OCI-LY7 (cell line): ENCODE results near the gene DNAJC18. TPM values are rescaled to one million over a fixed set of nuclear protein-coding genes. Genes with fewer than 3 reads are reported as not detected.

Source experiments
- BruUV-seq: library from RNA; stranded (reverse); fragments of 400-500 nt; replicated peaks from 2 replicates; lab custom pipeline; 2021; lab: Mats Ljungman, UMichigan
- CTCF ChIA-PET: fragments of 300-600 bp; sonication (Branson Sonifier 250); formaldehyde crosslinking; loops from one replicate; lab custom pipeline; 2022; ENCODE audit warnings: antibody characterized with exemption; ENCODE audit not compliant: unreplicated experiment; lab: Charles Lee
- POLR2A ChIA-PET: fragments of 300-600 bp; sonication (Branson Sonifier 250); formaldehyde crosslinking; loops from one replicate; lab custom pipeline; 2022; ENCODE audit warnings: antibody characterized with exemption; lab: Charles Lee
- DNase-seq: peaks from one replicate; pipeline ENCODE4 v3.0.0-alpha.2; 2015; ENCODE audit warnings: low spot score
- H2AFZ ChIP-seq: fragments of 200-600 bp; sonication (generic), shearing (Covaris generic); 2 replicates; pipeline ENCODE4 v1.6.1; 2014; ENCODE audit warnings: mild to moderate bottlenecking, antibody characterized with exemption, low read length, moderate library complexity
- H3K27ac ChIP-seq: fragments of 200-600 bp; sonication (generic); 2 replicates; pipeline ENCODE4 v1.5.1; 2014; ENCODE audit warnings: mixed run types, low read depth, mild to moderate bottlenecking, moderate library complexity, low read length, inconsistent platforms; ENCODE audit not compliant: poor library complexity, severe bottlenecking
- H3K36me3 ChIP-seq: fragments of 200-600 bp; sonication (generic); 2 replicates; pipeline ENCODE4 v1.6.1; 2014; ENCODE audit warnings: mild to moderate bottlenecking, antibody characterized with exemption, low read length, moderate library complexity, mixed read lengths; ENCODE audit not compliant: insufficient read depth
- H3K4me1 ChIP-seq: fragments of 200-600 bp; sonication (generic); 2 replicates; pipeline ENCODE4 v1.5.1; 2014; ENCODE audit warnings: mild to moderate bottlenecking, low read length; ENCODE audit not compliant: insufficient read depth, poor library complexity, severe bottlenecking
- H3K4me2 ChIP-seq: fragments of 200-600 bp; sonication (generic); 2 replicates; pipeline ENCODE4 v1.6.1; 2014; ENCODE audit warnings: mild to moderate bottlenecking, low read length
- H3K4me3 ChIP-seq: fragments of 200-600 bp; sonication (generic); 2 replicates; pipeline ENCODE4 v1.5.1; 2014; ENCODE audit warnings: mild to moderate bottlenecking, low read depth, low read length; ENCODE audit not compliant: poor library complexity, severe bottlenecking
- H3K79me2 ChIP-seq: fragments of 200-600 bp; sonication (generic); 2 replicates; pipeline ENCODE4 v1.6.1; 2016; ENCODE audit warnings: low read depth, mild to moderate bottlenecking, low read length, moderate library complexity, mixed read lengths; ENCODE audit not compliant: insufficient read depth
- H3K9me2 ChIP-seq: fragments of 200-600 bp; sonication (generic); 2 replicates; pipeline ENCODE4 v1.6.1; 2016; ENCODE audit warnings: mild to moderate bottlenecking, low read length, mixed read lengths; ENCODE audit not compliant: insufficient read depth
- H3K9me3 ChIP-seq: fragments of 200-600 bp; sonication (generic); 2 replicates; pipeline ENCODE4 v1.6.1; 2014; ENCODE audit warnings: mild to moderate bottlenecking, mixed run types, low read length, mixed read lengths
- H4K20me1 ChIP-seq: fragments of 200-600 bp; sonication (generic); 2 replicates; pipeline ENCODE4 v1.6.1; 2014; ENCODE audit warnings: mild to moderate bottlenecking, antibody characterized with exemption, low read length, moderate library complexity, mixed read lengths; ENCODE audit not compliant: insufficient read depth
- CTCF ChIP-seq: fragments of 200-600 bp; sonication (generic); conservative IDR thresholded peaks from 2 replicates; pipeline ENCODE4 v1.5.1; 2014; ENCODE audit warnings: mild to moderate bottlenecking, antibody characterized with exemption, low read length, moderate library complexity, mixed read lengths
- EZH2phosphoT487 ChIP-seq: fragments of 200-600 bp; sonication (generic); IDR thresholded peaks from 2 replicates; pipeline ENCODE4 v1.6.1; 2018; ENCODE audit warnings: low read depth, borderline replicate concordance, mild to moderate bottlenecking, mixed run types, antibody characterized with exemption, low read length, moderate library complexity, mixed read lengths
- intact Hi-C: fragments of 100-400 bp; cut with micrococcal nuclease; formaldehyde crosslinking; loops from one replicate; pipeline ENCODE4 v1.10.0; 2022; ENCODE audit not compliant: unreplicated experiment
- total RNA-seq, 2 experiments: library from RNA; depleted of rRNA in 1 of 2; stranded (reverse); fragments of >200 nt in 1 of 2; shearing (Covaris generic) in 1 of 2; gene quantifications; 2 replicates each; pipeline ENCODE4 v1.2.3, GENCODE V29; 2014 to 2022

Gene DNAJC18
- total RNA-seq, 2 experiments from 2014 or later: 1.2 to 12.6 TPM

GRCh38 chr5:139446956-139447779, 7.8 kb upstream of the DNAJC18 start:
- no peak overlapping the region for H3K4me3 ChIP-seq
- no peaks in the 10 kb centered on the region for H3K79me2 ChIP-seq
- peaks cover 11% of the 10 kb centered on the region for H3K4me1 ChIP-seq
- no peaks in the 10 kb centered on the region for H3K36me3 ChIP-seq
- DNase-seq: no peak
- no peaks in the 10 kb centered on the region for H3K9me2 ChIP-seq
- BruUV-seq: no TSS peak
- intact Hi-C loops: no loop called here
- H2AFZ ChIP-seq: no peak overlapping the region
- H4K20me1 ChIP-seq: no peaks in the 10 kb centered on the region
- no peak overlapping the region for H3K27ac ChIP-seq
- CTCF ChIA-PET: interaction anchor here (0.6 kb wide), 1 partner anchor 14 kb away, joined by 3 read pairs; no protein-coding TSS in a partner anchor
- H3K4me2 ChIP-seq: no peak overlapping the region
- POLR2A ChIA-PET: interaction anchor here (0.6 to 1.7 kb wide), 3 partner anchors 10 to 187 kb away, joined by 3 read pairs; no protein-coding TSS in a partner anchor
- no peaks in the 10 kb centered on the region for H3K9me3 ChIP-seq
- TF ChIP-seq EZH2phosphoT487 (no peak), CTCF (no peak)

GRCh38 chr5:139445325-139446170, 6.2 kb upstream of the DNAJC18 start:
- no peak for DNase-seq
- Histone ChIP-seq H4K20me1 (no peaks in the 10 kb centered on the region), H3K4me3 (no peak overlapping the region), H3K4me2 (no peak overlapping the region), H3K9me3 (no peaks in the 10 kb centered on the region), H3K9me2 (no peaks in the 10 kb centered on the region), H3K27ac (no peak overlapping the region), H3K4me1 (peaks cover 11% of the 10 kb centered on the region), H3K79me2 (no peaks in the 10 kb centered on the region), H2AFZ (no peak overlapping the region), H3K36me3 (no peaks in the 10 kb centered on the region)
- ChIA-PET POLR2A (interaction anchor here (0.8 kb wide), 1 partner anchor 9 kb away, joined by 5 read pairs; no protein-coding TSS in a partner anchor), CTCF (no interaction called here)
- no TSS peak for BruUV-seq
- intact Hi-C loops: no loop called here
- TF ChIP-seq CTCF (no peak), EZH2phosphoT487 (no peak)
